Central memory CD8-positive, alpha-beta T cell (primary cell): ENCODE measurements around the gene MMP24OS.

Source experiments
- ATAC-seq: fragments of 150-1000 bp; cut with Tn5 transposase; replicated peaks from 2 replicates; pipeline ENCODE4 v1.10.0; 2022; ENCODE audit warnings: mild to moderate bottlenecking, moderate FRiP score, moderate number of reproducible peaks; ENCODE audit not compliant: poor library complexity, severe bottlenecking; ENCODE audit errors: extremely low read depth
- DNase-seq, 2 donors: peaks; one replicate each; pipeline ENCODE4 v3.0.0; 2021; ENCODE audit warnings: low spot score in 2 of 2
- H3K27ac Mint-ChIP-seq: one replicate; pipeline ENCODE4 v1.8.0; 2022; ENCODE audit warnings: low read depth, mild to moderate bottlenecking, moderate library complexity, mixed read lengths
- H3K27me3 Mint-ChIP-seq: one replicate; pipeline ENCODE4 v1.8.0; 2022; ENCODE audit warnings: mixed read lengths
- H3K36me3 Mint-ChIP-seq: one replicate; pipeline ENCODE4 v1.8.0; 2022; ENCODE audit warnings: mild to moderate bottlenecking, moderate library complexity, mixed read lengths; ENCODE audit not compliant: insufficient read depth
- H3K4me1 Mint-ChIP-seq: one replicate; pipeline ENCODE4 v1.8.0; 2022; ENCODE audit warnings: mixed read lengths
- H3K4me3 Mint-ChIP-seq: one replicate; pipeline ENCODE4 v1.8.0; 2022; ENCODE audit warnings: mild to moderate bottlenecking, moderate library complexity, mixed read lengths
- H3K9me3 Mint-ChIP-seq: one replicate; pipeline ENCODE4 v1.8.0; 2022; ENCODE audit warnings: mixed read lengths

MMP24OS gene

GRCh38 chr20:35284267-35284991 lies 6.5 kb upstream of the MMP24OS start, which contains the start of gene EIF6:
Gene EIF6, minus strand, starts transcription at chr20:35284772. Its CDS starts 285 bp downstream, at chr20:35284487.
- ATAC-seq: peak; percentile 73
- H3K4me1 Mint-ChIP-seq: peaks cover 25% of the 10 kb centered on the region
- peak; percentile 47 to 48 for DNase-seq
- no peaks in the 10 kb centered on the region for H3K9me3 Mint-ChIP-seq
- peak within 1 kb of the TSS; percentile 87 for H3K27ac Mint-ChIP-seq
- no peaks in the 10 kb centered on the region for H3K27me3 Mint-ChIP-seq
- peaks cover 13% of the 10 kb centered on the region for H3K36me3 Mint-ChIP-seq
- H3K4me3 Mint-ChIP-seq: peak within 1 kb of the TSS; percentile 83

DNA sequence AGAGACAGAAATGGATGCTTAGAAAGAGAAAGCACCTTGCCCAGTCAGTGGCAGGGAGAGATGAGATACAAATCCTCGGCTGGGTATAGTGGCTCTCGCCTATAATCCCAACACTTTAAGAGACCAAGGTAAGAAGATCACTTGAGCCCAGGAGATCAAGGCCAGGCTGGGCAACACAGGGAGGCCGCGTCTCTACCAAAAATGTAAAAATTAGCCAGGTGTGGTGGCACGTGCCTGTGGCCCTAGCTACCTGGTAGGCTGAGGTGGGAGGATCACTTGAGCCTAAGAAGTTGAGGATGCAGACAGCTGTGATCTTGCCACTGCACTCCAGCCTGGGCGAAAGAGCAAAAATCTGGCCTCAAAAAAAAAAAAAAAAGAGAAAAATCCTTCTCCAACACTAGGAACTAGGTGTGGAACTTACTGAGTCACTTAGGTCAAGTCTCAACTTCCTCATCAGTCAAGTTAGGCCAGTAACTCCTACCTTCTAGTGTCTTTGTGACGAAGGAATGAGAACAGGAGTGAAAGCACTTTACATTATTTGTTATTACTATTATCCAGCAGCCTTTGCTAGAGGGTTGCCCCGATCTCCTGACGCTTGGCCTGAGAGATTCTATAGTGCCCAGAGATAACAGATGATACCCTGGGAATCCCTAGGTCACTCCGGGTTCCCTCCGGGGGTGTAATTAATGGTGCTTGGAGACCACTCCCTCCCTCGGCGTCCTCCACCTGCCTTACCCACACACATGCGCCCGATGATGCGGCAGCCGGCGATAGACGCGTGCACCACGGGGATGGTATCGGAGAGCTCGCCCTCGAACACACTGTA lies 5.7 kb upstream of the MMP24OS start:
- Mint-ChIP-seq H3K36me3 (peaks cover 17% of the 10 kb centered on the region), H3K27me3 (no peaks in the 10 kb centered on the region), H3K9me3 (no peaks in the 10 kb centered on the region), H3K27ac (peak overlapping the region; percentile 87), H3K4me3 (peak overlapping the region; percentile 83), H3K4me1 (peaks cover 26% of the 10 kb centered on the region)
- ATAC-seq (peak; percentile 6), DNase-seq (no peak)

DNA sequence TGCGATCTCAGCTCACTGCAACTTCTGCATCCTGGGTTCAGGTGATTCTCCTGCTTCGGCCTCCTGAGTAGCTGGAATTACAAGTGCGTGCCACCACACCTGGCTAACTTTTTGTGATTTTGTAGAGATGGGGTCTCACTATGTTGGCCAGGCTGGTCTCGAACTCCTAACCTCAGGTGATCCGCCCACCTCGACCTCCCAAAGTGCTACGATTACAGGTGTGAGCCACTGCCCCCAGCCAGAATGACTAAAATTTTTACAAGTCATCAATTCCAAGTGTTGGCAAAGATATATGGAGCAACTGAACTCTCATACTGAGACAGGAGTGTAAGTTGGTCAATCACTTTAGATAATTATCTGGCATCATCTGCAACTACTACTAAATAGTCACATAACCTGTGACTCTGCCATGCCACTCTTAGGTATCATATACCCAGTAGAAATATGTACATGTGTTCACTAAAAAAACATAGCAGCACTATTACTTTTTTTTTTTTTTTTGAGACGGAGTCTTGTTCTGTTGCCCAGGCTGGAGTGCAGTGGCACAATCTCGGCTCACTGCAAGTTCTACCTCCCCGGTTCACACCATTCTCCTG lies 3.7 kb upstream of the MMP24OS start:
- peaks cover 25% of the 10 kb centered on the region for H3K36me3 Mint-ChIP-seq
- H3K9me3 Mint-ChIP-seq: no peaks in the 10 kb centered on the region
- DNase-seq (no peak), ATAC-seq (no peak)
- no peak overlapping the region for H3K4me3 Mint-ChIP-seq
- H3K27ac Mint-ChIP-seq: no peak overlapping the region
- H3K27me3 Mint-ChIP-seq: no peaks in the 10 kb centered on the region
- peaks cover 40% of the 10 kb centered on the region for H3K4me1 Mint-ChIP-seq

GRCh38 chr20:35280523-35280922 lies 2.6 kb upstream of the MMP24OS start:
- no peak for ATAC-seq
- no peak for DNase-seq
- H3K9me3 Mint-ChIP-seq: no peaks in the 10 kb centered on the region
- H3K4me3 Mint-ChIP-seq: no peak overlapping the region
- peaks cover 50% of the 10 kb centered on the region for H3K4me1 Mint-ChIP-seq
- H3K27me3 Mint-ChIP-seq: no peaks in the 10 kb centered on the region
- peak overlapping the region; percentile 98 for H3K27ac Mint-ChIP-seq
- H3K36me3 Mint-ChIP-seq: peaks cover 28% of the 10 kb centered on the region

- peaks cover 26% of the 10 kb centered on the region for H3K36me3 Mint-ChIP-seq
- DNase-seq (no peak), ATAC-seq (no peak)
- peak overlapping the region; percentile 98 for H3K27ac Mint-ChIP-seq
- no peaks in the 10 kb centered on the region for H3K9me3 Mint-ChIP-seq
- H3K4me1 Mint-ChIP-seq: peaks cover 48% of the 10 kb centered on the region
- no peaks in the 10 kb centered on the region for H3K27me3 Mint-ChIP-seq
- no peak overlapping the region for H3K4me3 Mint-ChIP-seq
These were observed 1.7 kb upstream of the MMP24OS start for GRCh38 chr20:35279533-35280174.

GRCh38 chr20:35279040-35279439 lies 1.1 kb upstream of the MMP24OS start:
- no peak for DNase-seq
- H3K9me3 Mint-ChIP-seq: no peaks in the 10 kb centered on the region
- H3K27ac Mint-ChIP-seq: peak overlapping the region; percentile 98
- no peak for ATAC-seq
- H3K27me3 Mint-ChIP-seq: no peaks in the 10 kb centered on the region
- H3K4me1 Mint-ChIP-seq: peaks cover 43% of the 10 kb centered on the region
- H3K4me3 Mint-ChIP-seq: peak overlapping the region; percentile 97
- H3K36me3 Mint-ChIP-seq: peaks cover 25% of the 10 kb centered on the region

- H3K4me3 Mint-ChIP-seq: peak overlapping the region; percentile 97
- no peak for ATAC-seq
These were observed 795 bp downstream of the MMP24OS start for GRCh38 chr20:35277127-35277526.

GRCh38 chr20:35276408-35276807 lies 1.5 kb downstream of the MMP24OS start:
- H3K27ac Mint-ChIP-seq: peak overlapping the region; percentile 98
- H3K4me3 Mint-ChIP-seq: peak overlapping the region; percentile 97
- ATAC-seq (no peak), DNase-seq (no peak)
- H3K27me3 Mint-ChIP-seq: no peaks in the 10 kb centered on the region
- peaks cover 34% of the 10 kb centered on the region for H3K4me1 Mint-ChIP-seq
- no peaks in the 10 kb centered on the region for H3K9me3 Mint-ChIP-seq
- peaks cover 25% of the 10 kb centered on the region for H3K36me3 Mint-ChIP-seq

More at GRCh38 chr20:35277127-35277526, 795 bp downstream of the MMP24OS start:
- Mint-ChIP-seq H3K27me3 (no peaks in the 10 kb centered on the region), H3K9me3 (no peaks in the 10 kb centered on the region), H3K27ac (peak overlapping the region; percentile 98), H3K36me3 (peaks cover 27% of the 10 kb centered on the region), H3K4me1 (peaks cover 36% of the 10 kb centered on the region)
- no peak for DNase-seq

- ATAC-seq: no peak
- Mint-ChIP-seq H3K36me3 (peaks cover 24% of the 10 kb centered on the region), H3K9me3 (no peaks in the 10 kb centered on the region), H3K4me3 (peak overlapping the region; percentile 97), H3K27ac (peak overlapping the region; percentile 53), H3K4me1 (peaks cover 39% of the 10 kb centered on the region), H3K27me3 (no peaks in the 10 kb centered on the region)
- DNase-seq: no peak
These were observed 2.1 kb downstream of the MMP24OS start for GRCh38 chr20:35275741-35276251.

DNA sequence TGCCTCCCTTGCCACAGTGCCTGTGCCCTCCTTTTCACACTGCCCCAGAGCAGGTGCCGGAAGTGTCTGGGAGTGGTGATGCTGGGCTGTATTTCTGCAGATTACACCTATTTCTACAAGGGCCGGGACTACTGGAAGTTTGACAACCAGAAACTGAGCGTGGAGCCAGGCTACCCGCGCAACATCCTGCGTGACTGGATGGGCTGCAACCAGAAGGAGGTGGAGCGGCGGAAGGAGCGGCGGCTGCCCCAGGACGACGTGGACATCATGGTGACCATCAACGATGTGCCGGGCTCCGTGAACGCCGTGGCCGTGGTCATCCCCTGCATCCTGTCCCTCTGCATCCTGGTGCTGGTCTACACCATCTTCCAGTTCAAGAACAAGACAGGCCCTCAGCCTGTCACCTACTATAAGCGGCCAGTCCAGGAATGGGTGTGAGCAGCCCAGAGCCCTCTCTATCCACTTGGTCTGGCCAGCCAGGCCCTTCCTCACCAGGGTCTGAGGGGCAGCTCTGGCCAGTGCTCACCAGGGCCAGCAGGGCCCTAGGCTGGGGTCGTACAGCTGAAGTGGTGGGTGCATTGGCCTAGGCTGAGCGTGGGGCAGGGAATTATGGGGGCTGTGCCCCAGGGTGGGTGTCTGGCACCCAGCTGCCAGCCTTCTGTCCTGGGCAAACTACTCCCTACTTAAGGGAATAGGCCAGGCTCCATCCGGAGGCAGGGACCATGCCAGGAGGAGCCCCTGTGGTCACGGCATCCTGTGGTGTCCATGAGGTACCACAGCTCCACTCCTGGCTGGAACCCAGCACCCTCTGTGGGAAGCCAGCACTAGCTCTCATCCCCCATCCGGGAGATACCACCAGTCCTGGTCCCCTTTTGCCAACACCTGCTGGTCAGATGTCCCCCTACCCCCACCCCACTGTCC lies 3.5 kb downstream of the MMP24OS start:
- ATAC-seq (no peak), DNase-seq (no peak)
- Mint-ChIP-seq H3K27ac (no peak overlapping the region), H3K4me1 (peaks cover 43% of the 10 kb centered on the region), H3K36me3 (peaks cover 18% of the 10 kb centered on the region), H3K9me3 (no peaks in the 10 kb centered on the region), H3K27me3 (no peaks in the 10 kb centered on the region), H3K4me3 (no peak overlapping the region)

GRCh38 chr20:35273449-35274171 lies 4.3 kb downstream of the MMP24OS start:
- Mint-ChIP-seq H3K27ac (peak overlapping the region; percentile 44), H3K9me3 (no peaks in the 10 kb centered on the region), H3K4me3 (no peak overlapping the region), H3K27me3 (no peaks in the 10 kb centered on the region), H3K36me3 (peaks cover 14% of the 10 kb centered on the region), H3K4me1 (peaks cover 45% of the 10 kb centered on the region)
- ATAC-seq (no peak), DNase-seq (no peak)
